A549 (cell line): ENCODE data around the gene C5AR2. TPM values are rescaled to one million over a fixed set of nuclear protein-coding genes. Genes with fewer than 3 reads are reported as not detected.
A peak's percentile ranks its signal among the peaks of the same experiment; 100 is the strongest.

Source experiments
- ATAC-seq, 2 experiments: fragments of 200-7000 bp in 1 of 2; fragments of >200 bp in 1 of 2; cut with Nextera tagmentation in 1 of 2; cut with Tn5 transposase in 1 of 2; 3 replicates each; pipeline versions ENCODE4 v1.8.0 to v1.9.1; 2018 to 2020; ENCODE audit warnings: mild to moderate bottlenecking in 1 of 2, moderate library complexity in 1 of 2
- CTCF ChIA-PET: fragments of 300-600 bp; sonication (Branson Sonifier 250); formaldehyde crosslinking; extraction: SDS; loops from one replicate; lab custom pipeline; 2021; ENCODE audit warnings: antibody characterized with exemption, inconsistent platforms; lab: Yijun Ruan, JAX
- POLR2A ChIA-PET: fragments of 350-600 bp; formaldehyde crosslinking; extraction: SDS; loops from one replicate; lab custom pipeline; 2021; ENCODE audit warnings: antibody characterized with exemption, inconsistent platforms; lab: Yijun Ruan, JAX
- DNase-seq, 2 experiments: peaks; one replicate each; pipeline versions ENCODE4 v3.0.0 to v3.0.0-alpha.2; 2011 to 2016; ENCODE audit warnings: low read depth in 1 of 2, low spot score in 1 of 2
- FAIRE-seq: peaks from 2 replicates; lab custom pipeline; 2011; peaks lifted over from hg19 to GRCh38; lab: Jason Lieb, UNC
- H3K27ac ChIP-seq, 2 experiments: fragments of >200 bp; sonication (Bioruptor Twin); formaldehyde crosslinking; 3 replicates each; pipeline ENCODE4 v1.5.1; 2016 to 2017
- H3K4me1 ChIP-seq: fragments of >200 bp; sonication (Bioruptor Twin); formaldehyde crosslinking; 3 replicates; pipeline ENCODE4 v1.6.1; 2016
- H3K4me2 ChIP-seq: fragments of >200 bp; sonication (Bioruptor Twin); formaldehyde crosslinking; 3 replicates; pipeline ENCODE4 v1.6.1; 2016
- H3K4me3 ChIP-seq: fragments of >200 bp; sonication (Bioruptor Twin); formaldehyde crosslinking; 3 replicates; pipeline ENCODE4 v1.5.1; 2016
- H3K9me3 ChIP-seq: fragments of >200 bp; sonication (Bioruptor Twin); formaldehyde crosslinking; 3 replicates; pipeline ENCODE4 v1.6.1; 2016
- CBX2 ChIP-seq: fragments of 200-600 bp; sonication (generic); IDR thresholded peaks from 2 replicates; pipeline ENCODE4 v1.6.1; 2016; ENCODE audit warnings: low read depth, mild to moderate bottlenecking, borderline replicate concordance
- EP300 ChIP-seq, 2 experiments: fragments of >200 bp; sonication (Bioruptor Twin); formaldehyde crosslinking; IDR thresholded peaks; 2 replicates in 1 of 2; 3 replicates in 1 of 2; pipeline ENCODE4 v1.6.1; 2016 to 2017
- ESRRA ChIP-seq: fragments of 150-350 bp; IDR thresholded peaks from 2 replicates; pipeline ENCODE4 v1.6.1; 2014; ENCODE audit warnings: mild to moderate bottlenecking, low read length, borderline replicate concordance
- GATA3 ChIP-seq: IDR thresholded peaks from 2 replicates; pipeline ENCODE4 v1.6.1; 2012; ENCODE audit warnings: borderline replicate concordance
- HEYL ChIP-seq: fragments of 250-450 bp; sonication (Bioruptor Pico); IDR thresholded peaks from 2 replicates; pipeline ENCODE4 v1.8.0; 2021; ENCODE audit warnings: mild to moderate bottlenecking, moderate library complexity
- KDM1A ChIP-seq: fragments of 200-600 bp; sonication (generic); IDR thresholded peaks from 2 replicates; pipeline ENCODE4 v1.6.1; 2016; ENCODE audit warnings: low read depth, mild to moderate bottlenecking
- MAFK ChIP-seq: fragments of 450-650 bp; IDR thresholded peaks from 2 replicates; pipeline ENCODE4 v1.6.1; 2014; ENCODE audit not compliant: partially characterized antibody
- NFE2L2 ChIP-seq: fragments of 150-350 bp; conservative IDR thresholded peaks from 2 replicates; pipeline ENCODE4 v1.6.1; 2014; ENCODE audit warnings: low read length
- NPAS2 ChIP-seq: fragments of 250-450 bp; sonication (Bioruptor Pico); IDR thresholded peaks from 2 replicates; pipeline ENCODE4 v1.8.0; 2022; ENCODE audit warnings: mild to moderate bottlenecking, moderate library complexity, borderline replicate concordance
- NR3C1 ChIP-seq: fragments of >200 bp; sonication (Bioruptor Twin); formaldehyde crosslinking; IDR thresholded peaks from 3 replicates; pipeline ENCODE4 v1.6.1; 2017
- RARB ChIP-seq: fragments of 250-450 bp; sonication (Bioruptor Pico); IDR thresholded peaks from 2 replicates; pipeline ENCODE4 v1.8.0; 2021; ENCODE audit warnings: mild to moderate bottlenecking, moderate library complexity
- TP53 ChIP-seq: fragments of 250-450 bp; sonication (Bioruptor Pico); IDR thresholded peaks from 2 replicates; pipeline ENCODE4 v1.5.0; 2021; ENCODE audit warnings: mild to moderate bottlenecking, moderate library complexity
- ZFP36 ChIP-seq: fragments of 450-650 bp; IDR thresholded peaks from 2 replicates; pipeline ENCODE4 v1.6.1; 2014; ENCODE audit warnings: borderline replicate concordance; ENCODE audit not compliant: partially characterized antibody
- ZNF302 ChIP-seq: fragments of 250-450 bp; sonication (Bioruptor Pico); IDR thresholded peaks from 2 replicates; pipeline ENCODE4 v1.9.0; 2021; ENCODE audit warnings: inconsistent platforms, mild to moderate bottlenecking, moderate library complexity
- ZSCAN20 ChIP-seq: fragments of 250-450 bp; sonication (Bioruptor Pico); IDR thresholded peaks from 2 replicates; pipeline ENCODE4 v1.8.0; 2022; ENCODE audit warnings: mild to moderate bottlenecking, moderate library complexity
- WGBS: methylation state at CpG from one replicate; pipeline ENCODE4 v1.1.6; 2017; ENCODE audit errors: missing lambda C conversion rate; 5-methylcytosine and 5-hydroxymethylcytosine counted together
- polyA plus RNA-seq, 4 experiments: library from polyadenylated mRNA; depleted of rRNA in 3 of 4; stranded (reverse); fragments of >200 nt; fragmentation: RNase III in 1 of 4; extraction: RNeasy Plus Mini Kit Qiagen cat#74134 plus additional on column Dnase treatment in 1 of 4; gene quantifications; 2 replicates in 3 of 4; 3 replicates in 1 of 4; pipeline ENCODE4 v1.2.3, GENCODE V29; 2011 to 2017
- TF ChIP-seq, protein P1 (sequence below): fragments of >200 bp; sonication (Bioruptor Twin); formaldehyde crosslinking; IDR thresholded peaks from 3 replicates; pipeline ENCODE4 v1.5.1; 2016
- TF ChIP-seq, protein P2 (sequence below): fragments of >200 bp; sonication (Bioruptor Twin); formaldehyde crosslinking; IDR thresholded peaks from 3 replicates; pipeline ENCODE4 v1.6.1; 2016
- TF ChIP-seq, protein P3 (sequence below): fragments of 150-350 bp; IDR thresholded peaks from 2 replicates; pipeline ENCODE4 v1.6.1; 2014; ENCODE audit warnings: low read depth, mild to moderate bottlenecking, low read length
- TF ChIP-seq, protein P4 (sequence below): fragments of 250-450 bp; sonication (Bioruptor Pico); IDR thresholded peaks from 2 replicates; pipeline ENCODE4 v1.5.0; 2020; ENCODE audit warnings: low read depth, mild to moderate bottlenecking, moderate library complexity

Gene C5AR2
- polyA plus RNA-seq, 2 of the 4 experiments (the other 2 are of a cell fraction): 0.25 to 0.28 TPM

GRCh38 chr19:47322058-47322457 is 9.9 kb upstream of the C5AR2 start:
- DNase-seq (no peak), FAIRE-seq (no peak), ATAC-seq (no peak)
- Histone ChIP-seq H3K27ac (no peak overlapping the region), H3K9me3 (peaks cover 5% of the 10 kb centered on the region), H3K4me3 (no peak overlapping the region), H3K4me2 (no peak overlapping the region), H3K4me1 (no peaks in the 10 kb centered on the region)
- no peak for TF ChIP-seq MAFK
- ChIA-PET POLR2A (no interaction called here), CTCF (interaction anchor here (1.0 to 1.7 kb wide), 3 partner anchors 8 to 27 kb away, joined by 3 to 11 read pairs (median 4); partner anchors contain the start of genes C5AR2 and DHX34)
- WGBS: 41% methylated on average over 2 of the region's 2 CpGs

DNA sequence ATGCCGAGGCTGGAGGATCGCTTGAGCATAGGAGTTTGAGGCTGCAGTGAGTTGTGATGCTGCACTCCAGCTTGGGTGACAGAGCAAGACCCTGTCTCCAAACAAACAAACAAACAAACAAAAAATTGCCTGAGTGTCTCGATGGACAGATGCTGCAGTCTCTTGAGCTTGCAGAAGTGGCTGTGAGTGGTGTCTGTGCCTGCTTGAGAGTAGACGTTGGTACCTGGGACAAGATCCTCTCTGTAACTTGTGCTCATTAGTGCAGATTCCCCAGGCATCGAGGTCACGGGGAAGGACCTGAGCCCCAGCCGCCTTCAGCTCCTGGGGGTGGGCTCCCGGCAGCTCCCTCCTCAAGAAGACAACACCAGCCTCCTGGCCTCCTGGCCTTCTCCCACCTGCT is 8.6 kb upstream of the C5AR2 start:
- TF ChIP-seq, protein P1, sequence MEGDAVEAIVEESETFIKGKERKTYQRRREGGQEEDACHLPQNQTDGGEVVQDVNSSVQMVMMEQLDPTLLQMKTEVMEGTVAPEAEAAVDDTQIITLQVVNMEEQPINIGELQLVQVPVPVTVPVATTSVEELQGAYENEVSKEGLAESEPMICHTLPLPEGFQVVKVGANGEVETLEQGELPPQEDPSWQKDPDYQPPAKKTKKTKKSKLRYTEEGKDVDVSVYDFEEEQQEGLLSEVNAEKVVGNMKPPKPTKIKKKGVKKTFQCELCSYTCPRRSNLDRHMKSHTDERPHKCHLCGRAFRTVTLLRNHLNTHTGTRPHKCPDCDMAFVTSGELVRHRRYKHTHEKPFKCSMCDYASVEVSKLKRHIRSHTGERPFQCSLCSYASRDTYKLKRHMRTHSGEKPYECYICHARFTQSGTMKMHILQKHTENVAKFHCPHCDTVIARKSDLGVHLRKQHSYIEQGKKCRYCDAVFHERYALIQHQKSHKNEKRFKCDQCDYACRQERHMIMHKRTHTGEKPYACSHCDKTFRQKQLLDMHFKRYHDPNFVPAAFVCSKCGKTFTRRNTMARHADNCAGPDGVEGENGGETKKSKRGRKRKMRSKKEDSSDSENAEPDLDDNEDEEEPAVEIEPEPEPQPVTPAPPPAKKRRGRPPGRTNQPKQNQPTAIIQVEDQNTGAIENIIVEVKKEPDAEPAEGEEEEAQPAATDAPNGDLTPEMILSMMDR: no peak
- TF ChIP-seq RARB (CRISPR knock-in tag) (no peak), CBX2 (no peak), TP53 (CRISPR knock-in tag) (no peak), EP300 (IDR thresholded peaks at IDR 0.05) (no peak), NR3C1 (no peak), ZFP36 (no peak), ESRRA (no peak), NPAS2 (no peak), HEYL (CRISPR knock-in tag) (no peak), NFE2L2 (no peak), GATA3 (no peak), ZNF302 (CRISPR knock-in tag) (no peak), ZSCAN20 (CRISPR knock-in tag) (no peak), KDM1A (no peak)
- TF ChIP-seq, protein P2, sequence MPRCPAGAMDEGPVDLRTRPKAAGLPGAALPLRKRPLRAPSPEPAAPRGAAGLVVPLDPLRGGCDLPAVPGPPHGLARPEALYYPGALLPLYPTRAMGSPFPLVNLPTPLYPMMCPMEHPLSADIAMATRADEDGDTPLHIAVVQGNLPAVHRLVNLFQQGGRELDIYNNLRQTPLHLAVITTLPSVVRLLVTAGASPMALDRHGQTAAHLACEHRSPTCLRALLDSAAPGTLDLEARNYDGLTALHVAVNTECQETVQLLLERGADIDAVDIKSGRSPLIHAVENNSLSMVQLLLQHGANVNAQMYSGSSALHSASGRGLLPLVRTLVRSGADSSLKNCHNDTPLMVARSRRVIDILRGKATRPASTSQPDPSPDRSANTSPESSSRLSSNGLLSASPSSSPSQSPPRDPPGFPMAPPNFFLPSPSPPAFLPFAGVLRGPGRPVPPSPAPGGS: no peak
- TF ChIP-seq, protein P3, sequence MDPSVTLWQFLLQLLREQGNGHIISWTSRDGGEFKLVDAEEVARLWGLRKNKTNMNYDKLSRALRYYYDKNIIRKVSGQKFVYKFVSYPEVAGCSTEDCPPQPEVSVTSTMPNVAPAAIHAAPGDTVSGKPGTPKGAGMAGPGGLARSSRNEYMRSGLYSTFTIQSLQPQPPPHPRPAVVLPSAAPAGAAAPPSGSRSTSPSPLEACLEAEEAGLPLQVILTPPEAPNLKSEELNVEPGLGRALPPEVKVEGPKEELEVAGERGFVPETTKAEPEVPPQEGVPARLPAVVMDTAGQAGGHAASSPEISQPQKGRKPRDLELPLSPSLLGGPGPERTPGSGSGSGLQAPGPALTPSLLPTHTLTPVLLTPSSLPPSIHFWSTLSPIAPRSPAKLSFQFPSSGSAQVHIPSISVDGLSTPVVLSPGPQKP: no peak
- TF ChIP-seq, protein P4, sequence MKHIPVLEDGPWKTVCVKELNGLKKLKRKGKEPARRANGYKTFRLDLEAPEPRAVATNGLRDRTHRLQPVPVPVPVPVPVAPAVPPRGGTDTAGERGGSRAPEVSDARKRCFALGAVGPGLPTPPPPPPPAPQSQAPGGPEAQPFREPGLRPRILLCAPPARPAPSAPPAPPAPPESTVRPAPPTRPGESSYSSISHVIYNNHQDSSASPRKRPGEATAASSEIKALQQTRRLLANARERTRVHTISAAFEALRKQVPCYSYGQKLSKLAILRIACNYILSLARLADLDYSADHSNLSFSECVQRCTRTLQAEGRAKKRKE (CRISPR knock-in tag): no peak
- TF ChIP-seq, all 56 proteins: peak for 0
- FAIRE-seq: no peak
- 69% methylated on average over 8 of the region's 8 CpGs for WGBS
- Histone ChIP-seq H3K4me2 (no peak overlapping the region), H3K4me1 (no peaks in the 10 kb centered on the region), H3K4me3 (no peak overlapping the region), H3K9me3 (peaks cover 5% of the 10 kb centered on the region), H3K27ac (peak overlapping the region in 1 of 2 experiments; percentile 51; a peak in 2 of 6 replicates)
- ChIA-PET CTCF (interaction anchor here (0.6 to 2.7 kb wide), 15 partner anchors 8 to 78 kb away, joined by 3 to 21 read pairs (median 3); partner anchors contain the start of gene DHX34), POLR2A (interaction anchor here (0.7 kb wide), 1 partner anchor 25 kb away, joined by 4 read pairs; the partner anchor contains the start of gene DHX34)
- peak; percentile 29 to 40; a peak in 4 of 6 replicates for ATAC-seq
- DNase-seq: no peak
